Neural progenitor cell (in vitro differentiated cells): ENCODE measurements around the gene PBX4.

Experiments
- EZH2 ChIP-seq: fragments of 200-600 bp; sonication (generic); IDR thresholded peaks from 2 replicates; pipeline ENCODE4 v1.6.1; 2017; ENCODE audit warnings: antibody characterized with exemption, mild to moderate bottlenecking, moderate library complexity
- TF ChIP-seq, protein P1 (sequence below): fragments of 200-600 bp; sonication (generic); IDR thresholded peaks from 2 replicates; pipeline ENCODE4 v1.5.1; 2017; ENCODE audit warnings: antibody characterized with exemption, mild to moderate bottlenecking

DNA sequence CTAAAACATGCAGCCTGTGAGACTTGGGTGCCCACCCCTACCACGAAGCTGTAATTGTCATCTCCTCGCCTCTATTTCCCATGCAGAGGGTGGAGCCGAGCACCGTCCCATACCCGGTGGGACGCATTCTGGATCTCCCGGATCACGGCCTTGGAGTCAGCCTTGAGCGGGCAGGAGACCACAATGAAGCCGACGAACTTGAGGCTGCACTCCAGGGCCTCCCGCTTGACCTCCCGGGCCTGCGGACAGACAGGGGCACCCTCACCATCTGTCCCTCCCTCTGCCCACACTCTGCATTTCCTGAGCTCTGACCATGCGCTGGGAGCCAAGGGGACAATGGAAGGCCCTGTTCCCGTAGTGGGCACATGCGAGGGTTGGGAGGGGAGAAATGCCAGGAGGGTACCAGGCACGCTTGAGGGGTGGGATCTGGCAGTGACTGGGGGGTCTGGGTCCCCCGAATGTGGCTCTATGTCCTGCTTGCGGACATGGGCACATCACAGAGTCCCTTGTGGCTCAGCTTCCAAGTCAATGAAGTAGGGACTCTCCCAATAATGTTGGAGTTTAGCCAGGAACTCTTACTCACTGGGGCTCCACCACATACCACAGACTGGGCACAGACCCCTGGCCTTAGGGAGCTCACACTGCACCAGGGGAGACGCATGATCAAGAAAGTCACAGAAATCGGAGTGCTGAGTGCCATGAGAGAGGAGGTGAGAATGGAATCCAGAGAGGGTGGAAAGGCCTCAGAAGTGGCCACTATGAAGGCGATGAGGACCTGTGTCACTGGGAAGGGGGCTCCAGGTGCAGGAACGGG, 34.2 kb upstream of the PBX4 start:
- TF ChIP-seq, protein P1, sequence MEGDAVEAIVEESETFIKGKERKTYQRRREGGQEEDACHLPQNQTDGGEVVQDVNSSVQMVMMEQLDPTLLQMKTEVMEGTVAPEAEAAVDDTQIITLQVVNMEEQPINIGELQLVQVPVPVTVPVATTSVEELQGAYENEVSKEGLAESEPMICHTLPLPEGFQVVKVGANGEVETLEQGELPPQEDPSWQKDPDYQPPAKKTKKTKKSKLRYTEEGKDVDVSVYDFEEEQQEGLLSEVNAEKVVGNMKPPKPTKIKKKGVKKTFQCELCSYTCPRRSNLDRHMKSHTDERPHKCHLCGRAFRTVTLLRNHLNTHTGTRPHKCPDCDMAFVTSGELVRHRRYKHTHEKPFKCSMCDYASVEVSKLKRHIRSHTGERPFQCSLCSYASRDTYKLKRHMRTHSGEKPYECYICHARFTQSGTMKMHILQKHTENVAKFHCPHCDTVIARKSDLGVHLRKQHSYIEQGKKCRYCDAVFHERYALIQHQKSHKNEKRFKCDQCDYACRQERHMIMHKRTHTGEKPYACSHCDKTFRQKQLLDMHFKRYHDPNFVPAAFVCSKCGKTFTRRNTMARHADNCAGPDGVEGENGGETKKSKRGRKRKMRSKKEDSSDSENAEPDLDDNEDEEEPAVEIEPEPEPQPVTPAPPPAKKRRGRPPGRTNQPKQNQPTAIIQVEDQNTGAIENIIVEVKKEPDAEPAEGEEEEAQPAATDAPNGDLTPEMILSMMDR: no peak
- TF ChIP-seq EZH2: no peak
